Measurements from ENCODE around the gene DZANK1. TPM values are rescaled to one million over a fixed set of nuclear protein-coding genes. Genes with fewer than 3 reads are reported as not detected.

The DZANK1 gene
- total RNA-seq, 1 experiment from 2014 or later = 1.7 TPM

GRCh38 chr20:18430172-18430826, 36.5 kb downstream of the DZANK1 start:
- ATAC-seq (no peak), DNase-seq (ENCODE audit: low read depth, low spot score) (no peak)
- Histone ChIP-seq H3K9me2 (ENCODE audit: insufficient read depth) (no peaks in the 10 kb centered on the region), H4K20me1 (ENCODE audit: insufficient read depth) (no peaks in the 10 kb centered on the region), H3K27ac (ENCODE audit: low read depth, low read length) (no peak overlapping the region), H3K4me2 (ENCODE audit: low read length) (no peak overlapping the region), H3K27me3 (ENCODE audit: insufficient read depth, low read length) (no peaks in the 10 kb centered on the region), H2AFZ (ENCODE audit: low read depth, low read length, poor library complexity, severe bottlenecking) (no peak overlapping the region), H3K9me3 (ENCODE audit: control insufficient read depth in 1 of 2, insufficient read depth in 1 of 2, low read depth in 1 of 2, low read length in 2 of 2) (no peaks in the 10 kb centered on the region), H3K79me2 (ENCODE audit: insufficient read depth, low read length) (no peaks in the 10 kb centered on the region), H3K4me1 (ENCODE audit: control insufficient read depth in 1 of 2, insufficient read depth in 2 of 2, low read length in 2 of 2) (peaks cover 0 to 14% of the 10 kb centered on the region in 2 experiments; a peak in 2 of 4 replicates), H3K4me3 (replicated peaks in 1 of 2; ENCODE audit: low read depth in 1 of 2, low read length in 2 of 2) (no peak overlapping the region), H3K9ac (ENCODE audit: low read length) (no peak overlapping the region), H3K36me3 (ENCODE audit: control insufficient read depth in 1 of 2, insufficient read depth in 2 of 2, low read length in 2 of 2) (no peaks in the 10 kb centered on the region)
- RAD21 ChIA-PET (ENCODE audit: low non-redundant PET in 1 of 2, low total read pairs in 2 of 2, uncharacterized antibody in 2 of 2, unreplicated experiment in 2 of 2) = no interaction called here
- CTCF ChIA-PET = no interaction called here
- BruUV-seq (replicated peaks) = no TSS peak
- POLR2A ChIA-PET = no interaction called here
- intact Hi-C loops (cut with micrococcal nuclease) = no loop called here
- TF ChIP-seq RAD21 (IDR thresholded peaks at IDR 0.05; ENCODE audit: low read depth) = no peak
- TF ChIP-seq EZH2 (IDR thresholded peaks at IDR 0.05) = no peak

- no peak overlapping the region for H3K27ac ChIP-seq (ENCODE audit: low read depth, low read length)
- BruUV-seq (replicated peaks) = no TSS peak
- no peak overlapping the region for H3K4me3 ChIP-seq (replicated peaks in 1 of 2; ENCODE audit: low read depth in 1 of 2, low read length in 2 of 2)
- H3K4me2 ChIP-seq (ENCODE audit: low read length) = no peak overlapping the region
- no peaks in the 10 kb centered on the region for H3K9me3 ChIP-seq (ENCODE audit: control insufficient read depth in 1 of 2, insufficient read depth in 1 of 2, low read depth in 1 of 2, low read length in 2 of 2)
- ChIA-PET RAD21 (ENCODE audit: low non-redundant PET in 1 of 2, low total read pairs in 2 of 2, uncharacterized antibody in 2 of 2, unreplicated experiment in 2 of 2) (no interaction called here), POLR2A (no interaction called here), CTCF (no interaction called here)
- H3K9ac ChIP-seq (ENCODE audit: low read length) = no peak overlapping the region
- no peaks in the 10 kb centered on the region for H3K9me2 ChIP-seq (ENCODE audit: insufficient read depth)
- ATAC-seq (no peak), DNase-seq (ENCODE audit: low read depth, low spot score) (no peak)
- H3K27me3 ChIP-seq (ENCODE audit: insufficient read depth, low read length) = no peaks in the 10 kb centered on the region
- H2AFZ ChIP-seq (ENCODE audit: low read depth, low read length, poor library complexity, severe bottlenecking) = no peak overlapping the region
- intact Hi-C loops (cut with micrococcal nuclease) = no loop called here
- no peaks in the 10 kb centered on the region for H3K36me3 ChIP-seq (ENCODE audit: control insufficient read depth in 1 of 2, insufficient read depth in 2 of 2, low read length in 2 of 2)
- H3K79me2 ChIP-seq (ENCODE audit: insufficient read depth, low read length) = no peaks in the 10 kb centered on the region
- TF ChIP-seq YY1 (IDR thresholded peaks at IDR 0.05; ENCODE audit: extremely low read depth, insufficient replicate concordance, low read depth, low read length) = no peak
- no peak for TF ChIP-seq EZH2 (IDR thresholded peaks at IDR 0.05)
- TF ChIP-seq JUND (IDR thresholded peaks at IDR 0.05) = no peak
- H4K20me1 ChIP-seq (ENCODE audit: insufficient read depth) = no peaks in the 10 kb centered on the region
- peaks cover 0 to 14% of the 10 kb centered on the region in 2 experiments; a peak in 2 of 4 replicates for H3K4me1 ChIP-seq (ENCODE audit: control insufficient read depth in 1 of 2, insufficient read depth in 2 of 2, low read length in 2 of 2)
Observed at GRCh38 chr20:18428490-18429173, 38.2 kb downstream of the DZANK1 start.

Data from HCT116 (cell line).